ENCODE measurements around the gene CACNG1.
"Not testable (repeated sequence)": the region's sequence is repeated elsewhere in the genome, so short reads cannot be mapped to it uniquely, and the experiment has no call there.

Gene CACNG1

DNA sequence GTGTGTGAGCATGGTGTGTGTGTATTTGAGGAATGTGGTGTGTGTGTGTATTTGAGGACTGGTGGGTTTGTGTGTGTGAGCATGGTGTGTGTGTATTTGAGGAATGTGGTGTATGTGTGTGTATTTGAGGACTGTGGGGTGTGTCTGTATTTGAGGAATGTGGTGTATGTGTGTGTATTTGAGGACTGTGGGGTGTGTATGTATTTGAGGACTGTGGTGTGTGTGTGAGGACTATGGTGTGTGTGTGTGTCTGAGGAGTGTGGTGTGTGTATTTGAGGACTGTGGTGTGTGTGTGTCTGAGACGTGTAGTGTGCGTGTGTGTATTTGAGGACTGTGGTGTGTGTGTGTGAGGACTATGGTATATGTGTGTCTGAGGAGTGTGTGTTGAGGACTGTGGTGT lies 18.0 kb upstream of the CACNG1 start:
- no peak for FAIRE-seq

DNA sequence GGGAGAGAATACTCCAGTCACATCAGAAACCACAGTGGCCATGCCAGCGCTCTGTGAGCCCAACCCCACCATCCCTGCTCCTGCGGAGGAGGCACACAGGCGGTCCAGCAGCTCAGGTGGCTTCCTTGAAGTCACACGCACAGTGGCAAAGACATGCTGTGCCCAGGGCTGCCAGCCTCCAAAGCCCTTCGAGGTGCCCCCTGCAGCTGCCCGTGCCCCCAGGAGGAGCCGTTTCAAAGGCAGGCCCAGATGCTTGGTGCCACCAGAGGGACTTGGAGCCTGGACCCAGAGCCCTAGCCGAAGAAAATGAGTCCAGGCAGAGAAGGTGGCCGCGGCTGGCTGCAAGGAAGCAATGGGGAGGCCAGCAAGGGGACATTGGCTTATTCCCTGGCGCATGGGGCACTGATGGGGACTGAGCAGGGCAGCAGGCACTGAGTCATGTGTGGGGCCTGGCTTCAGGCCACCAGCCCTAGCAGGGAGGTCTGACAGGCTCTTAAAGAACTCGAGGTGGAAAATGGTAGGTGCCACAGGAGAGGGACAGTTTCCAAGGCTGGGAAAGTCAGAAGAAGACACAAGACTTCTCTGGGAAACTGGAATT lies 17.2 kb upstream of the CACNG1 start:
- no peak for FAIRE-seq

DNA sequence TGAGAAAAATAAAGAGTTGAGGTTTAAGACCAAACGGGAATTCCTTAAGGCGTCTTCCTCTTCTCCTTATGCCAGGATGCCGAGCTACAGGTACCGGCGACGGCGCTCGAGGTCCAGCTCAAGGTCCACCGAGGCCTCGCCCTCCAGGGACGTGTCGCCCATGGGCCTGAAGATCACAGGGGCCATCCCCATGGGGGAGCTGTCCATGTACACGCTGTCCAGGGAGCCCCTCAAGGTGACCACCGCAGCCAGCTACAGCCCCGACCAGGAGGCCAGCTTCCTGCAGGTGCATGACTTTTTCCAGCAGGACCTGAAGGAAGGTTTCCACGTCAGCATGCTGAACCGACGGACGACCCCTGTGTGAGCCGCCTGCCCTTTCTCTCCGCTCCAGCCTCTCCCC lies 13.7 kb upstream of the CACNG1 start:
- no peak for FAIRE-seq

- FAIRE-seq = no peak
Measured at GRCh38 chr17:67032382-67032781, 12.0 kb upstream of the CACNG1 start.

DNA sequence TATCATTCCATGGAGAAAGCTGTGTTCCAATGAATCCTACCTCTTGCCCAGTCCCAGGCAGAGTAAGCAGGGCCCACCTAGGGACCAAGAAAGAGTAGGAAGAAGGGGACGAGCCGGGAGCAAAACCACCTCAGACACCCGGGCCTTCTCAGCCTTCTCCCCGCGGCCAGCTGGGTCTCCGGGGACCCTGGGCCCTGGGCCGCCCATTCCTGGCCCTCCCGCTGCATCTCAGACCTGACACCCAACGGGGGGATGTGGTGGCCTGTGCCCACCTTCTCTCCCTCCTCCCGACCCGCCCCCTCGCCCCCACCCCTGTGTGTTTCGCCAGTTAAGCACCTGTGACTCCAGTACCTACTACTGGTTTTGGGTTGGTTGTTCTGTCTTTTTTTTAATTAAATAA lies 11.4 kb upstream of the CACNG1 start:
- no peak for FAIRE-seq

DNA sequence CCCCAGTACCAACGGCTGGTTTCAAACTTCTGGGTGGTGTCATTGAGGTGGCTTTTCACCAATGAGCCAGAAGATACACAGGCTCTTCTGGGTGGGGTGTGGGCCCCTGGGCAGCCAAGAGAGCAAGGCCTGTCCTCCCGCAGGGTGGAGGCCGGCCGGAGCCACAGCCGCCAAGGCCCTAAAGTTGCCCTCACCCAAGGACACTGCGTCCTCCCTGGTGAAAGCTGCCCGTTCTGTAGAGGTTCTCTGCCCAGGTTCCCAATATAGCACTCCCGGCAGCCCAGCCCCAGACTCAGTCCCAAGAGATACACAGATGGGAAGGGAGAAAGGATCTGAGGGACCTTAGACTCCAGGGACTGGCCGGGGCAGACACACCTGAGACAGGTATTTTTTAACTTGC lies 10.7 kb upstream of the CACNG1 start:
- no peak for FAIRE-seq

- no peak for FAIRE-seq
Measured at GRCh38 chr17:67035131-67036083, 8.9 kb upstream of the CACNG1 start.

DNA sequence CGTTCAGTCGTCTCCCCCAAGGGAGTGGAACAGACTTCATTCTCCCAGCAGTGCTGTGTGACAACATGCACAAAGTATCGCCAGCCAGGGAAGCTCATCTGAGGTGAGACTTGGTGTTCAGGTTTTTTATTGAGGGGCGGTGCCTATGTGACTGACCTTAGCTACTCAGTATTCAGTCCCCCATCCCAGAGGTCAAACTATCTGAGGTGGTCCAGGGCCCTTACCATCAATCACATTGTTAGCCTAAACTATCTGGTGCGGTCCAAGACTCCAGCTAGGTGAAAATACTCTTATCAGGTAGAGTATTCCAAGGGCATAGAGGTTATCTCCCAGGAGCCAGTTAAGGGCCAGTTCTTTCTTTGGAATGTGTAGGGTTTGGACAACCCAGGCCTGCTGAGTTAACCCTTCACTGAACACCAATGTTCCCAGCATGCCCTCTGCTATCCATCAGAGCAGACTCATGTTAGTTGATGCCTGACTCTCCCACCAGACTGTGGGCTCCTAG lies 5.4 kb upstream of the CACNG1 start:
- no peak for FAIRE-seq

- no peak for FAIRE-seq
Measured at GRCh38 chr17:67040652-67041051, 3.7 kb upstream of the CACNG1 start.

GRCh38 chr17:67041119-67041518 lies 3.2 kb upstream of the CACNG1 start:
- not testable (repeated sequence) for FAIRE-seq

DNA sequence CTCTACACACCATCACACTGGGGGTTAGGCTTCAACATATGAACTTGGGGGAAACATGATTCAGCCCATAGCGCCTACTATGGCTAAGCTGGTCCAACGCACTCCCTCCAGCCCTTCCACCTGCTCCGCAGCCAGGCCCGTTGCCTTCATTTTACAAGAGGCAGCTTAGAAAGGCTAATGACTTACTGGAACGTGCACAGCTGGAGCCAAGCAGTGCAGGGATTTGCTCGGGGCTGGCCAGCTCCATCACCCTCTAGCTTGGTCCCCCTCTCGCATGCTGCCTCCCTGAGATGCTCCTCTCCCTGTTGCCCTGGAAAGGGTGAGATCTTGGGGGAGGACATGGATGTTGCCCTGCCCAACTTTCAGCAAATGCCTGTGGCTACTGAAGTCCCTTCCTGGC lies 2.8 kb upstream of the CACNG1 start:
- FAIRE-seq = no peak

DNA sequence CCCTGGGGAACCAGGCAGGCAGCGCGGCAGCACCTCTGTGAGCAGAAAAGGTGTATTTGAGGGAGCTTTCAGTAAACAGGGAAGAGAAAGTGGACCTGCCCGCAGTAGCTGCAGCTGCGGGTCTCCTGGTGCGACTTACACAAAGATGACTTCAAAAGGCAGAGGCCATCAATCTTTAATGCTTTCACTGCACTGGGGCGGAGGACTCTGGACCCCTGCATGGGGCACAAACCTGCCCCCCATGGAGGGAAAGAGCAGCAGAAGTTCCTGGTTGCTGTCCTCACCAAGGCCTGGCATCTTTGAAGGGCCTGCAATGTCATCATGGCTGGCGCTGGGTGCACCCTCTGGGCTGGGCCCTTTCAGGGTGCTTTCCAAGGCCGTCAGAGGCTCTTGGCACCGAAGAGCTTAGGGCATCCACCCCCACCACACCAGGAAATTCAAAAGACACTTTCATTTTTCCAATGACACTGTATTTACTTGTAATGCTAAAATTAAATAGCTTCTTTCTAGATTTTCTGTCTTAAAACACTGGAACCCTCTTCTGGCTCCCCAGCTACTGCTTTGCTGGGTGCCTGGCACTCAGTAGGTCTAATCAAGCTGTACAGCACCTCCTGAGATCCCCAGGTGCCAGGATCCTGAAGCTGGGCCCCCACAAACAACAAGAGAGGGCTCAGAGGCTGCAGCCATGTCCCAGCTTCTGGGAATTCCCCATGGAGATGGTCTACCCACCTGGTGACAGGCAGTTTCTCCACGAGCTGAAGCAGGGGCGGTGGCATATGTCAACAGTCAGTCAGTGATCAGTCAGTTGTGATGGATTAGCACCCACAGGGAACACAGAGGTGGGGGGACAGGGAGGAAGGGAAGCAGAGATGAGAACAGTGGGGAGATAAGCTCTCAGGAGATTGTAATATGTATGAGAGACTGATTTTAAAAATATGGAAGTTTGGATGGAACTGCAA lies 2.1 kb upstream of the CACNG1 start:
- FAIRE-seq = no peak

DNA sequence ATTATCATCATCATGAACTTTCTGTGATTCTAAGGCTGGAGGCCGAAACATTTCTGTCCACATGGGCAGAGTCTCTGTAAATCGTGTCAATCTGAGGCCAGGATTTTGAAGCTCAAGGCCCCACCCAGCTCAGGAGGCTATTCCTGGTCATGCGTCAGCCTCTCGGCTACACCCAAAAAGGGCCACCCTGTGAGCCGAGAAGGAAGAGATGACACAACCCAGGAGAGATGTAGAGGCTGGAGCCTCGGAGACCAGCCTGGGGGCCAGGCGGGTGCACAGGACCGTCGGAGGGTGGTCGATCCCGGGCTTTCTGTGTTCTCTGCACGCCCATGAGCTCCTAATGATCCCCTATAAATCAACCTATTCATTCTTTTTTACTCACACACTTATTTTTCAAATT lies 1.1 kb upstream of the CACNG1 start:
- FAIRE-seq = no peak

- FAIRE-seq = no peak
Measured at GRCh38 chr17:67044940-67045339, 586 bp downstream of the CACNG1 start.

DNA sequence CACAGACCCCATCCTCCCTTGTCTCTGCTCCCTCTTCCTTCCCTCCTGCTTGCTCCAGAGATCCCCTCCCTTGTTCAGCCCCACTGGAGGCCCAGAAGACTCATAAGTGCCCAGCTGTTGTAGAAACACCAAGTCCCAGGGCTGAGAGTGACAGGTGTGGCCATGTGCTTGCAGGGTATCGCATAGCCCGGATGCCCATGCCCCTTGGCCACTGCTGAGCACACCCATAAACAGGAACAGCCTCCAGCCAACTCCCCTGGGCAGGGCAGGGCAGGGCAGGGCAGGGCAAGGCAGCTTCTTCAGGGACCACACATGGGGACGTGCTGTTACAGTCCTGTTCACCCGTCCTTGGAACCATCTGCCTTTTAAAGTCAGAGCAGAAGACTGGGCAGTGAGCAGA lies 2.0 kb downstream of the CACNG1 start:
- no peak for FAIRE-seq

GRCh38 chr17:67047382-67047781 lies 3.0 kb downstream of the CACNG1 start:
- FAIRE-seq = no peak

- FAIRE-seq = no peak
Measured at GRCh38 chr17:67049025-67049739, 4.8 kb downstream of the CACNG1 start.

GRCh38 chr17:67050066-67050465 lies 5.7 kb downstream of the CACNG1 start:
- FAIRE-seq = no peak

DNA sequence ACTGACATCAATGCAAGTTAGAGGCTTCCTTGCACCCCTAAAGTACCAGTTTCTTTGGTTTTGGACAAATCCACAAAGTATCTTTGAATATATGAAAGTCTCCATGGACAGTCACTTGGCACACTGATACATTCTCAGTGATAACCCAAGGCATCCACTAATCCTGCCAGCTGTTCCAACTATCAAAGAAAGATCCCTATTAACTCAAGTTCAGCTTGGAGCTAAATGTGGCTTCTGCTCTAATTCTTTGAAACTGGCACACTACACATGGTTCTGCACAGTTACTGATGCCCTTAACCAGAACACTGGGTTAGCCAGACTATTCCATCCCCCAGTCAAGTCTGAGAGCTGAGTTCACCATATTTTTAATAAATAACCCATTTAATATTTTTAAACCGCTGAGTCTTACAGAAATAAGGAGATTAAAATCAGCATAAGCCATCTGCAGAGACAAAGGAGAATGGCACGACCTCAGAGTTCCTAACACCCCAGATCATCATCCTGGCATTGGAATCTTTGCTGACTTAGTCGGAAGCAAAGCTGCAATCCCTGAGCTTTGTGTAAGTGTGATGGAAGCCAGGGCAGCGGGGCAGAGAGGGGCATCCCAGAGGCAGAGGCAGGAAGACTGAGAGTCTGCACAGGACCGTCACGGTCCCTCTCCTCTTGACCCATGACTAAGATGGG lies 6.3 kb downstream of the CACNG1 start:
- FAIRE-seq = no peak

DNA sequence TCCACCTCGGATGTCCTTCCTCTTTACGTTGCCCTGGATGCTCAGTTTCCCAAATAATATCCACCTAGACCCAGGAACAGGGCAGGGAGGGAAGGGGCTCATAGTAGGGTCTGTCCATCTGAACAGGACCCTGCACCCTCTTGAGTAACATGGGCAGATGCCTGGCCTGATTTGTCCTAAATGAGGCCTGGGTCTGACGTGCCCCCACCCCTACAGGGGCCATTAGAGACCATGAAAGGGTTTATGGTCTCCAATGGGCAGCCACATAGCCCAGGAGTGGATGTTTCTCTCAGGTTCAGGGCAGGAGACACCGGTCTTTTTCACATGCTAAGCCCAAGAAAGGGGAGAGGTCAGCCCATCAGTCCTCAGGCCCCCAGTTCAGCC lies 6.8 kb downstream of the CACNG1 start:
- FAIRE-seq = no peak

DNA sequence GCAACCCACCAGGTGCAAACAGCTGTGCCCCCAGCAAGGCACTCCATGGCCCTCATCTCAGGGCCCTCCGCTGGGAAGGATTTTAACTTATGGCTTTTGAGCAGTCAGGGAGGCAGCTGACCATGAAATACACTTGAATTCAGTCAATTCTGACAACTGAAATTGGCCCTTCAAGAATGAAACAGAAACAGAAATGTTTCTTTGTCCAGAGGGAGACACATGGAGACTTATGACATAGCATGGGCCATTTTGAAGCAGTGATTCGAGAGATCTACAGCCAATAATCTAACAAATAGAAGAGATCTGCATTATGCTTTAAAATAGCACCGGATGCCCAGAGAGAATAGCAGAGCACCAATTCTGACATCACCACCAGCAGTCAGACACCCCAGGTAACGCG lies 7.5 kb downstream of the CACNG1 start:
- FAIRE-seq = no peak

Data from G401.6 (cell line).